ENCODE measurements around the gene OR6J1.
"Not testable (repeated sequence)": the region's sequence is repeated elsewhere in the genome, so short reads cannot be mapped to it uniquely, and the experiment has no call there.

Gene OR6J1

DNA sequence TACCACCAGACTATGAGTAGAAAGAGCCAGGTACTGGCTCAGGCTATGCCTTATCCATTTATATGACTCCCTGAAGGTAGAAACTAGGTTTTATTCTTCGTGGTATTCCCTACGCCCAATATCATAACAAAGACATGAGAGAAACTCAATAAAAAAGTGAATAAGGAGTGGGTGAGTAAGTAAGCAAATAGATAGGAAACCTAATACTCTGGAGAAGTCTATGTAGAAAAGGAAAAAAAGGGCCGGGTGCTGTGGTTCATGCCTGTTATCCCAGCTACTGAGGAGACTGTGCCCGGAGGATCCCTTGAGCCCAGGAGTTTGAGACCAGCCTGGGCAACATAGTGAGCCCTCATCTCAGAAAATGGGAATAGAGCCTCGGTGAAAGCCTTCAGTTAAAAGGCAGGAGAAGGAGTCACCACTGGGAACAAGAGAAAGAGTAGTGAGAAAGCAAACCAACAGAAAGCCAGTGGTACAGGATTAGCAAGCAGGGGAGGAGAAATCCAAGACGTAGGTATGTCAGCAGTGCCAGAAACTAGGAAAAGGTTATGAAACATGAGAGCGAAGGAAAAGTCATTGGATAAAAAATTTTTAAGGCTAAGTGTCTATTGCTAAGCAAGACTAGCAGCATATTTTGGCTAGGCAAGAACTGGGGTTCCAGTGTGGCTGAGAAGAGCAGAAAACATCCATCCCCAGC, 6.0 kb upstream of the OR6J1 start:
- DNase-seq: no peak

DNA sequence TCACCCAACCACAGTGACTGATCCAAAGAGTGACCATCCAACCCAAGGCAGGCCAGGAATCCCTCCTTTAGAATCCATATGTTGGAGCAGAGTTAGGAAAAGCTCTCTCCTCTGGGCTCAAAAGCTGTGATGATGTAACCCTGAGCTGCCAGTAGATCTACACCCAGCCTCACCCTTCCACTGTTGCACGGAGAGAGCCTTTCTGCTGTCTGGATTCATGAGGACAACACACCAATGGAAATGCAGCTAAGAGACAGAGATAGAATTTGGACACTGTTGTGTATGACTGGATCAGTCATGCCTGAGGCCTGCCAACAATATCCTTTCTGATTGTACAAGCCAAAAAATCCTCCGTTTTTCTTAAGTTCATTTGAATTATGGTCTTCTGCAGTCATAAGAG, 4.4 kb upstream of the OR6J1 start:
- no peak for DNase-seq

DNA sequence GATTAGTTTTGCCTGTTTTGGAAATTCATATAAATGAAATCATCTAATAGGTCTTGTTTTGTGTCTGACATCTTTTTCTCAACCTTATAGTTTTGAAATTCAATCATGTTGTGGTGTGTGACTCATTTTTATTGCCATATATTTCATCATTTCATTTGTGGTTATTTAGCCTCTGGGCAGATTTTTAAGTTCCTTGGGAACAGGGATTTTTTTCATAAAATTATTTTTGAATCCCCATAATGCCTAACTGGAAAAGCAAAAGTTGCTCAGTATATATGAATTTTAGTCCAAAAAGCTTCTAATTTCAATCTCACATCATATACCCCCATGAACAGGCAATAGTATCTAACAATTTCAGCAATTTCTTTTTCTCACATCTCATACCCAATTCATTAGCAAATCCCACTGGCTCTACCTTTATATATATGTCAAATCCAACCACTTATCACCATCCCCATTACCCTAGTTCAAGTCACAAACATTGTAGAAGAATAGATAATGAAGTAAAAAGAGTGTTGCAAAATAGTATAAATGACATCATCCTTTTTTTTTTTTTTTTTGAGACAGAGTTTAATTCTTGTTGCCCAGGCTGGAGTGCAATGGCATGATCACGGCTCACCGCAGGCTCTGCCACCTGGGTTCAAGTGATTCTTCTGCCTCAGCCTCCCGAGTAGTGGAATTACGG, 2.6 kb upstream of the OR6J1 start:
- DNase-seq: no peak

DNA sequence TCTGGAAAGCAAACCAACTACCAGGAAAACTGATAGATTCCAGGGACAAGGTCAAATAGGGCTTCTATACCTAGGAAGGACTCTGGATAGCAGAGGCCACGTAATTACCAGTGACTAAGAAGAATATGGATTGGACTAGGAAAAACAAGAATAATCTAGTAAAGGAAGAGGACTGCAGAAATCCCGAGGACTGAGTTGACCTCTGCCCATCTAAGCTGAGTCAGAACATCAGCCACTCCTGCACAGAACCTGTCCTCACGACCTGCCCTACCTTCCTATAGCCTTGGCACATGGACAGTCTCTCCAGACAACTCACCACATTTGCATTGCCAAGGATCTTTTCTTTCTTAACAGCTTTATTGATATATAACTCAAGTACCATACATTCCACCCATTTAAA, 2.3 kb downstream of the OR6J1 start:
- no peak for DNase-seq

DNA sequence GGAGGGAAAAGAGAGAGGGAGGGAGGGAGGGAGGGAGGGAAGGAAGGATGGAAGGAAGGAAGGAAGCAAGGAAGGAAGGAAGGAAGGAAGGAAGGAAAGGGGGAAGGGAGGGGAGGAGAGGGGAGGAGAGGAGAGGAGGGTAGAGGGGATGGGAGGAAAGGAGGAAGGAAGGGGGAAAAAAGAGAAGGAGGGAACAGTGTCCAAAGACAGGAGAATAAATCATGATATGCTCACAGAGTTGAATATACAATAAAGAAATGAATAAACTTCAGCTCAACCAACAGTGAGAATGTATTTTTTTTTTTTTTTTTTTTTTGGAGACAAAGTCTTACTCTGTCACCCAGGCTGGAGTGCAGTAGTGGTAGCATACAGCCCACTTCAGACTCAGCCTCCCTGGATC, 4.0 kb downstream of the OR6J1 start:
- DNase-seq: no peak

DNA sequence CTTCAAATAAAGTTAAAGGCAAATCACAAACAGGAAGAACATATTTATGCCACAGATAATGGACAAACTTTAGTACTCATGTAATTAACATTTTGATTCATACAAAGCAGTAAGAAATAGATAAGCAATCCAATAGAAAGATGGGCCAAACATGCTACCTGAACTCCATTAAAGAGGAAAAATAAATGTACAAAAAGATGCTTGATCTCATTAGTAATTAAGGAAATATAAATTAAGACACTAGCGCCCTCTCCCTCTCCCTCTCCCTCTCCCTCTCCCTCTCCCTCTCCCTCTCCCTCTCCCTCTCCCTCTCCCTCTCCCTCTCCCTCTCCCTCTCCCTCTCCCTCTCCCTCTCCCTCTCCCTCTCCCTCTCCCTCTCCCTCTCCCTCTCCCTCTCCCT, 8.2 kb downstream of the OR6J1 start:
- not testable (repeated sequence) for DNase-seq

DNA sequence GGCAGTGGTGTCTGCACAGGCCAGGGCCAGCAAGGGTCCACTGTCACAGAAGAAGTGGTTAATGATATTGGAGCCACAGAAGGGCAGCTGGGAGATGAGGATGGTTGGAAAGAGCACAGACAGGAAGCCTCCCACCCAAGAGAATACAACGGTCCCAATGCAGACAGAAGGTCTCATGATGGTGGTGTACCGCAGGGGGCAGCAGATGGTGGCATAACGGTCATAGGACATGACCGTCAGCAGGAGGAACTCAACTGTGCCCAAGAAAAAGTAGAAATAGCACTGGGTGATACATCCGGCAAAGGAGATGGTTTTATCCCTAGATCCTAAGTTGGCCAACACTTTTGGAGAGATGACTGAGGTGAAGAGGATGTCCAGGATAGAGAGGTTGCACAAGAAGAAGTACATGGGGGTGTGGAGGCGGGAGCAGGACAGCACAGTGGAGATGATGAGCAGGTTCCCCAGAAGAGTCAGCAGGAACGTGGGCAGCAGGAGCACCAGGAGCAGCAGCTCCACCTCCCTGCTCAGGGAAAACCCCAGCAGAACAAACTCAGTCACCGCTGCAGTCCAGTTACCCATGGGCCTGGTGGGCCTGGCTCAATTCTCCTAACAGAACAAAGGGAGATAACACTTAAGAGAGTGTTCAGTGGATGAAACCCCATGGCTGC, 9.8 kb downstream of the OR6J1 start:
- no peak for DNase-seq

DNA sequence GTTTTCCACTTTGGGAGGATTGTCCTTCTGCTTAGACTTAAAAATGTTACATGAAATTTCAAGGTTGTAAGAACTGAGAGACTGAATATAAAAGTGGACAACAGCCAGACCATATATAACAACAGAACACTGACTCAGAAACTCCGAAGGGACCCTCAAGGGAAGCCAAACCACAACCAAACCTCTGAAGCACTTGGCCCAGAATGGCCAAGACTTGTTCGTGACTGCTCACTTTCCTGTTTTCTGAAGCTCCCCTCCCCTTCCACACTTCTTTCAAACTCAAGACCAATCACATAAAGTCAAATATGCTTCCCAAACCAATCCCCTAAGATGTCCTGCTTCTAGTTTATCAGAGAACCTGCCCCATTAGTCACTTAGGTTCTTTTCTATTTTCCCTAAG, 13.7 kb downstream of the OR6J1 start:
- no peak for DNase-seq

DNA sequence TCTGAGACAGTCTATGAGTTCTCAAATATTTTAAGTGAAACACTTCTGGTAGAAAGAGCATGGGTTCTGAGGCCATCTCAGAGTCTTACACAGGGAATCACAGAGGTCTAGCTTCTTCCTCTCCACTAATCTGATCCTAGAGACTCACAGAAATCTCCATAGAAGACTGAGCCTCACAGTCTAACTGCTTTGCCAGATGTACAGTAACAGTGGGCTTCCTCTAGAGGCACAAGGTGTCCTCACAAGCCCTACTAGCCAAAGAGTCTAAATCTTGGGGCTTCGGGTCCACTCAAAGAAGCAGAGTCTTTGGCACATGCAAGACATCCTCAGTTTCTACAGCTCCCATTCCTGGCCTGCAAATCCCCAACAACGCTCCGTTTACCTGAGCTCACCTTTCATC, 14.1 kb downstream of the OR6J1 start:
- DNase-seq: no peak

DNA sequence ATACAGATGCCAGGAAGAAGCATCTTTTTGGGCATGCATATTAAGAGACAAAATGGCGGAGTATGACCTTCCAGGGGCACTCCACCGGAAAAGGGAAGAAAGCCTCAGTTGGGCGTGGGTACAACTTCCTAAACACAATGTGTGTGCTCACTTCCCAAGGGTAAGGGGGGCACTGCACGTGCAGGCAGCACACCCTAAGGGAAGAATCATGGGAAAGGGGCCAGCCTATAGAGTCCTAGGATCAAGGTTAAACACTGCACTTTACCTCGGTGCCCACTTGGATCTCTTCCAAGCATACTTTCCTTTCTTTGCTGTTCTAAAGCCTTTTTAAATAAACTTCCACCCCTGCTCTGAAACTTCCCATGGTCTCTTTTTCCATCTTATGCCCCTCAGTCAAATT, 14.8 kb downstream of the OR6J1 start:
- no peak for DNase-seq

DNA sequence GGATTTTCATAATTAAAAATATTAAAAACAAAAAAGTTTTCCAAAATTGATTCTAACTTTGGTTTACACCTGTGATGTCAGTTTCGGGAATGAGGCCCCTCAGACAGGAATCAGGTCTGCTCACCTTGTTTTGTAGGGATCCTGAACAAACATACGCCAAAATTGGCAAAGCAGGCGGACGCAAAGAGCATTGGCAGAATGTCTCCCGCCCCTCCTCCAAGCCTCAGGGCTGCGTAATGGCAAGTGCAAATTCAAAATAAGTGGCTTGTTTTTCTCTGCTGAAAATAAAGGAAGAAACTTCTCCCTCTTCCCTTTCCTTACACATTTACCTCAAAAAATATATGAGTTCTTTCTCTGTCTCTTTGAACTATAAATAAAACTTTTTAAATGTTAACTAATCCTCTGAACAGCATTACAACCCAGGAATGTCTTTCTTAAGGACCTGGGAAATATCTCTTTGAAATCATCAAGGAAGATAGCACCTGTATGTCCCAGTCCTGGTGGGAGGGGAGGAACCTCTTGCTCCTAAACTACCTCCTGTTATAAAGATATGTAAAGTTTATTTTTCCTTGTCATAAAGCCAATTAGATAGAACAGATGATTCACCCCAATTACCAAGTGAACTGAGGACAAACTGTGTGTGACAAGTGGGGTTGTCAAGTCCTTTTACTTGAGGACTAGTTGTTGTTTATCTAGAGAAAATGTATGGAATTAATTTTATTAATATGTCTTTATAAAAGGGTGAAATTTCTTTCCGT, 16.5 kb downstream of the OR6J1 start:
- DNase-seq: no peak

DNA sequence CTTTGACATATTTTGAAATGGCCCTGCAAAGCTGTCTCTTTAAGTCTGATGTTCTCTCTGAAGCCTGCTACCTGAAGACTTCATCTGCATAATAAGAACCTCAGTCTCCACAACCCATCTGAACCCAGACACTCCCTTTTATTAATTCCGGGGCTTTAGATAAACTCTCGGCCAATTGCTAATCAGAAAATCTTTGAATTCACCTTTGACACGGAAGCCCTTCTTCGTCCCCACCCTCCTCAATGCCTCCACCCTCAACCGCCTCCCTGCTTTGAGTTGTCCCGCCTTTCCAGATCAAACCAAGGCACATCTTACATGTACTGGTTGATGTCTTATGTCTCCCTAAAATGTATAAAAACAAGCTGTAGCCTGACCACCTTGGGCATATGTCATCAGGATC, 17.6 kb downstream of the OR6J1 start:
- no peak for DNase-seq

DNA sequence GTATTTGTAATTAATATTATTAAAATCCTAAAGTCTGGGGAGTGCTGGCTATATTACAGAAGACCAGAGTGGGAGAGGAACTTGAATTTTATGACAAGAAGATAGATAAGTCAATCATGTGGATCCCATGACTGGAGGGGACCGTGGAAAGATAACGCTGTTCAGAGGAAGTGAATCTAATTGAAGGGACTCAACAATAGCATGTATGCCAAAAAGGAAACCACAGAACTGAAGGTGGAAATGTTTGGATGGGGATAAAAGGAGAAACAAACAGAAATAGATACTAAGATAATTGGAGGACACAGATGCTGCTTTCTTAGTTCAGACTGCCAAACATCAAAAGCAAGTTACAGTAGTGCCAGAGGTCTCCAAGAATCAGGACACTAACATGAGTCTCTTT, 21.1 kb downstream of the OR6J1 start:
- DNase-seq: no peak

DNA sequence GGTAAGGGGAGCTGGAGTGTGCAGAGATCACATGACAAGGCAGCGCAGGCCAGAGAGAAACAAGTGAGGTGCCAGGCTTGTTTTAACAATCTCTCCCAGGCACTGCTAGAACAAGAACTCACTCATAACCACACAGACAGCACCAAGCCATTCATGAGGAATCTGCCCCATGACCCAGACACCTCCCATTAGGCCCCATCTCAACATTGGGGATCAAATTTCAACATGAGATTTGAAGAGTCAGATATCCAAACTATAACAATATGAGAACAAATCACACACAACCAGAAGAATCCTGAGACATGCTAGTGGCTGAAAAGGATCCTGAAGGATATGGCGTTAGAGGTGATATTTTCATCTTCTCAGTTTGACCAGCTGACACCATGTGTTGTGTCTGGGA, 21.9 kb downstream of the OR6J1 start:
- DNase-seq: no peak

DNA sequence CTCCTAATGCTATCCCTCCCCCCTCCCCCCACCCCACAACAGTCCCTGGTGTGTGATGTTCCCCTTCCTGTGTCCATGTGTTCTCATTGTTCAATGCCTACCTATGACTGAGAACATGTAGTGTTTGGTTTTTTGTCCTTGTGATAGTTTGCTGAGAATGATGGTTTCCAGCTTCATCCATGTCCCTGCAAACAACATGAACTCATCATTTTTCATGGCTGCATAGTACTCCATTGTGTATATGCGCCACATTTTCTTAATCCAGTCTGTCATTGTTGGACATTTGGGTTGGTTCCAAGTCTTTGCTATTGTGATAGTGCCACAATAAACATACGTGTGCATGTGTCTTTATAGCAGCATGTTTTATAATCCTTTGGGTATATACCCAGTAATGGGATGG, 28.4 kb downstream of the OR6J1 start:
- not testable (repeated sequence) for DNase-seq

DNA sequence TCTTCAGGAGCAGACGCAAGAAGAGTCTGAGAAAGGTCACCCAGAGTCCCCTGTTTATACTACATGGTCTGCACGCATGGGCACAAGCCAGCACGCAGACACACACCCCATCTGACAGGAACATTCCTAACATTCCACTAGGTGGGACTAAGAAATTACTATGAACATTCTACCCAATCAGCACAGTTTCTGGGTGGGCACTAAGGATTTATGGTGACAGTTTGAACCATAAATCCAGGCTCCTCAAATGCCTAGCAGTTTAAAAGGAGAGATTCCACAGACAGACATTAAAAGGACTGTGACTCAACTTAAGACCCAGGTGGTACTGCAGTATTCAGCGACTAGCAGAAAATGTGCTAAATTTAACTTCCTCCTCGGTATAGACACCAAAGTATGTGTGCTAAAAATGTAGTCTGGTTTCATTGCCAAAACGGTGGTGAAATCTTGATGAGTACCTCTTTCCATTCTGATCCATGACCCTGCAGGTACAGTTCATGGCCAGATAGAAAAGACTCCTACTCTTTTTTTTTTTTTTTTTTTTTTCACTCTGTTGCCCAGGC, 29.8 kb downstream of the OR6J1 start:
- peak; percentile 58 for DNase-seq

DNA sequence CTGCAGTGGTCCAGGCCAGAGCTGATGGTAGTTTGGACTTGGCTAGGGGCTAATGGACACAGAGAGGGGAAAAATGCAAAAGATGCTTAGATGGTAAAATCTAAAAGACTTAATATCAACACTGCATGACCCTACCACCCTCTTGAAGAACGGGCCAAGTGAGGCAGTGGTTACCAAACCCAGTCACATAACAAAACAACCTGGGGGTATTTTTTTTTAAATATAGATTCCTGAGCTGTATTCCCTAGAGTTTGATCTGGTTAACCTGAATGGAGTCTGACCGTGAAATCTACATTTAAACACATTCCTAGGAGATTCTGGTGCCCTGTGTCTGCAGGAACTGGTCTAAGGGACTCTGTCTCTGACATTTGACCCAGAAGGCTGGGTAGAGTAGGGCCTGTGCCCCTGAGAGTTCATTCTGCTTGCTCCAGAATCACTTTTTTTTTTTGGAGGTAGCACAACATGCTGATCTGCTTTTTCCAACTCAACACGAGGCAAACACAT, 30.4 kb downstream of the OR6J1 start:
- DNase-seq: no peak

DNA sequence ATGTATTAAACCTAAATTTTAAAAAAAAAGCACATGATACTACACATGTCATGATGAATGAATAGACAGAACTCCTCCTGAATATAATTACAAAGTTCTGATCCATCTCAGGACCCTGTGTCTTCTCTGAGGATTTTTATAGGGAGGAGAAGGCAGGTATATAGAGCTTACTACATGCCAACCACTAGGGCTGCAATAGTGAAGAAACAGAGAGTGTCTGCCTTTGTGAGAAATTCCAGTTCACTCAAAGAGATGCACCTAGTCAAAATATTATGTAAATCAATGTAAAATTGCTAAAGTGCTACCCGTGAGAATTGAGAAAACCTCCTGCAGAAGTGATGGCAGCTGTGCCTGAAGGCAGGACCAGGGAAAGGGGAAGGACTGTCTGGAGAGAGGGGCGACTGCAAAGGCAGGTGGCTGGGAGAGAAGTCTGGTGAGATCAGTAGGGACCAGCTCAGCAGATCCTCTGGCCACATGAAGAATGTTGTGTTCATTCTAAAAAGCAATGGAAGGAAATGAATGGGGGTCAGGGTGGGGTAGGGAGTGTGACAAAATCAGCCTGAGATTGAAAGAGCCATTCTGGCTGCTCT, 31.0 kb downstream of the OR6J1 start:
- DNase-seq: no peak

DNA sequence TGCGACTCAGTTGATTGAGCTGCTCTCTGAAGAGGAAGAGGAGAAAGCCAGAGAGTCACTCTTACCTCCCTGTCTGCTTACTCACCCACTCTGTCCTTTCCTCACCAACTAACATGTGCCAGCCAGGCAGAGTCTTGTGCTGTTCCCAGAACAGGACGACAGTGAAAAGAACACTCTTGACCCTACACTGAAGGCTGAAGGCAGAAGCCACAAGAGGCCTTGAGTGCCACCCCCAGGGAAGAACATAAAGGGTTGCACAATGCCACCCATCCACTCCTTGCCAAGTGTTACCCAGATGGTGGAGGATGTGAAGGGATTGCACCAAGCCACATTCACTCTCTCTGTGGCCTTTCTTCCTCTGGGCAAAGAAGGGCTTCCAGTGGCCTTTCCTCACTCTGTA, 33.2 kb downstream of the OR6J1 start:
- DNase-seq: no peak

DNA sequence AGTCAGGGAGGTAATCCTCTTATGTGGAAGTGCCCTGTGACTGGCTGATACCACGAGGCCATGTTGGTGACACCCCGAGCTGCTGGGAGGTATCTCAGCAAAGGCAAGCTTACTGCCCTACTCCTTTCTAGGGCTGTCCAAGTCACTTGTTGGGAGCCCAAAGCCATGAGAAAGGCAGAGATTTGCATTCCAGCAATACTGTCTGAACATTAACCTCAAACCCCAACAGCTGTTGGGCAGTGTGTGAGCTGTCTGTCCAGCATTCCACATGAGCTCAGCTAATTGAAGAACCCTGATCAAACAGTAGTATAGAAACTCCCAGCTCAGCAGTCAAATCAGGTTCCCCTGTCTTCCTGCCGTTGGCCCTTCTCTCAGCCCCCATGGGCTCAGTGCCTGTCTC, 36.9 kb downstream of the OR6J1 start:
- DNase-seq: no peak

DNA sequence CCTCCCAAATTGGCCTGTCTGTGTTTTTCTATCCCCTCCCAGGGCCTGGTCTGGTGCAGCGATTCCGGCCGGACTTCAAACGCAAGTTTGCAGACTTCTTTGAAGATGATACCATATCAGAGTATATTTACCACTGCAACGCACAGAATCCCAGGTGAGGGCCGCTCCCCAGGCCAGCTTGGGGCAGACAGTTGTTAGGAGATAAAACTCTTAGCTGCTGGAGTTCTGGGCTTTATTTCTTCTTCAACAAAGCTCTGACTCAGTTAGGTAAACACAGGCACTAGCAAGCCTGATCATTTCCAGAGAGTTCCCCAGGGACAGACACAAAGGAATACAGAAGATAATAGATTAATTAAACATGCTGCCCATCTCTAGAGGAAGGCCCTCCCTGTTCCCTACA, 37.8 kb downstream of the OR6J1 start:
- no peak for DNase-seq

DNA sequence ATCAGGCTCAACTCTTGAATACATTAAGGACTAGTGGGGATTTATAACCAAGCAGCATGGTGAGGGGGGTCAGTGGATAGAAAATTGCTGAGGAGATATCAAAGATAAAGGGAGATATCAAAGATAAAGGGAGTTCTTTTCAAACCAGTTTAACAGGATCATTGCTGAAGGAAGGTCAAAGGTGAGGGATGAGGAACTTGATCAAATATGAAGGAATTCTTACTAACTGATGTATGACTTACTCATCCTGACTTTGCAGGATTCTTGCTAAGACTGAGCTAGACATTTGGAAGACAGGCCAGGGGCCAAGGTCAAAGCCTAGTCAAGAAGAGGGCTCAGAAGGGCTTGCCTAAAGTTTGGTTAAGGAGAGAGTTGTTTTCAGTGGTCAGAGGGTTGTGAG, 41.3 kb downstream of the OR6J1 start:
- DNase-seq: no peak

DNA sequence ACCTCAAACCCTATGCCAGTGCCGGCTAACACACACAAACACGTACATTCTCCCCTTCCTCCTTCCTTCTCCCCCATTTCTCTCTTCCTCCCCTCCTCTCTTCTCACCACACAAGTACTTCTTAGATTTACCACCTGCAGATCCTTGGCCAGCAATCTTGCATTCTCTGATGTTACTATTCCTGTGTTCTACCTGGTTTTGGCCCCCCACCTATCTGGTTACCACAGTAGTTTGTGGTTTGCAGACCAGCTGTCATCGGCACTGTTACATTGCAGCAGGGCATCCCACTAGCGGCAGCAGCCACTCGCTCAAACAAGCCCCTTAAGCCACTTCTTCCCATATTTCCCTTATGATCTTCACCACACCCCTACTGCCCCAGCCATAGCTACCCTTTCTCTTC, 42.2 kb downstream of the OR6J1 start:
- DNase-seq: no peak
